RWPE1 (cell line): Measurements from ENCODE around the gene PRH1.

Experiments
- CTCF ChIA-PET: fragments of 350-600 bp; sonication (Branson Sonifier 250); formaldehyde crosslinking; extraction: SDS; loops from one replicate; lab custom pipeline; 2021; lab: Yijun Ruan, JAX
- POLR2A ChIA-PET: fragments of 400-600 bp; formaldehyde crosslinking; extraction: SDS; loops from one replicate; lab custom pipeline; 2020; ENCODE audit warnings: antibody characterized with exemption; ENCODE audit not compliant: low non-redundant PET; lab: Yijun Ruan, JAX
- DNase-seq: peaks from one replicate; pipeline ENCODE4 v3.0.0; 2012; ENCODE audit warnings: low spot score
- H3K27ac ChIP-seq: fragments of 450-650 bp; 2 replicates; pipeline ENCODE4 v1.5.1; 2017
- TF ChIP-seq, protein P1 (sequence below): fragments of 450-650 bp; conservative IDR thresholded peaks from 2 replicates; pipeline ENCODE4 v1.5.1; 2017; ENCODE audit warnings: low read depth, mild to moderate bottlenecking

Gene PRH1

DNA sequence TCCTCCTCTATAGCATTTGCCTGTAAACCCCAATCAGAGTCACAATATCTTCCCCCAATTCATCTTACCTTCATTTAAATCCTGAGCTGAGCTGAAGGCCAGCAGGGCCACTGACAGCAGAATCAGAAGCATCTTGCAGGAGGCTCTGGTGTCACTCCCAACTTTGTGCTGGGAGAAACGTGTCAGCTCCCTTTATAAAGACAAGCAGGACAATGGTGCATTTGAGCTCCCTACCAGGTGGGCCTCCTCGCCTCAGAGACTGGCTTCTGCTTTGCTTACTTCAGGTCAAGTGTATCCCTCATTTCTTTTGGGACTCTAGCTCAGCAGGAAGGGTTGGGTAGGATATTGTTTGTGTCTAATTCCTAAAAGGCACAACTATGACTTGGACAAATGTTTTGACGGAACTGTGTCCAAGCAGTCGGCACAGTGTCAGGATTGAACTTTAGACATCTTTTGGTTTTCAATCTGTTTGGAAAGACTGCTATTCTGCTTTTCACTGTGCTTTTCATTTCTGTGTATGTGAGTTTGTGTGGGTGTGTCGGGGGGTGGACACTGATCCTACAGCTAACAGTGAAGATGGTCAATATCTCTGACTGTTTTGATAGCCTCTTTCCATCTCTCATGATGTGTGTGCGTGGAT lies at the start of gene PRH1:
PRH1 (minus strand) TSS at position 170 of the 640 bp plus-strand sequence; CDS start at position 132, 38 bp downstream.
- CTCF ChIA-PET: no interaction called here
- POLR2A ChIA-PET: no interaction called here
- TF ChIP-seq, protein P1, sequence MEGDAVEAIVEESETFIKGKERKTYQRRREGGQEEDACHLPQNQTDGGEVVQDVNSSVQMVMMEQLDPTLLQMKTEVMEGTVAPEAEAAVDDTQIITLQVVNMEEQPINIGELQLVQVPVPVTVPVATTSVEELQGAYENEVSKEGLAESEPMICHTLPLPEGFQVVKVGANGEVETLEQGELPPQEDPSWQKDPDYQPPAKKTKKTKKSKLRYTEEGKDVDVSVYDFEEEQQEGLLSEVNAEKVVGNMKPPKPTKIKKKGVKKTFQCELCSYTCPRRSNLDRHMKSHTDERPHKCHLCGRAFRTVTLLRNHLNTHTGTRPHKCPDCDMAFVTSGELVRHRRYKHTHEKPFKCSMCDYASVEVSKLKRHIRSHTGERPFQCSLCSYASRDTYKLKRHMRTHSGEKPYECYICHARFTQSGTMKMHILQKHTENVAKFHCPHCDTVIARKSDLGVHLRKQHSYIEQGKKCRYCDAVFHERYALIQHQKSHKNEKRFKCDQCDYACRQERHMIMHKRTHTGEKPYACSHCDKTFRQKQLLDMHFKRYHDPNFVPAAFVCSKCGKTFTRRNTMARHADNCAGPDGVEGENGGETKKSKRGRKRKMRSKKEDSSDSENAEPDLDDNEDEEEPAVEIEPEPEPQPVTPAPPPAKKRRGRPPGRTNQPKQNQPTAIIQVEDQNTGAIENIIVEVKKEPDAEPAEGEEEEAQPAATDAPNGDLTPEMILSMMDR: no peak

DNA sequence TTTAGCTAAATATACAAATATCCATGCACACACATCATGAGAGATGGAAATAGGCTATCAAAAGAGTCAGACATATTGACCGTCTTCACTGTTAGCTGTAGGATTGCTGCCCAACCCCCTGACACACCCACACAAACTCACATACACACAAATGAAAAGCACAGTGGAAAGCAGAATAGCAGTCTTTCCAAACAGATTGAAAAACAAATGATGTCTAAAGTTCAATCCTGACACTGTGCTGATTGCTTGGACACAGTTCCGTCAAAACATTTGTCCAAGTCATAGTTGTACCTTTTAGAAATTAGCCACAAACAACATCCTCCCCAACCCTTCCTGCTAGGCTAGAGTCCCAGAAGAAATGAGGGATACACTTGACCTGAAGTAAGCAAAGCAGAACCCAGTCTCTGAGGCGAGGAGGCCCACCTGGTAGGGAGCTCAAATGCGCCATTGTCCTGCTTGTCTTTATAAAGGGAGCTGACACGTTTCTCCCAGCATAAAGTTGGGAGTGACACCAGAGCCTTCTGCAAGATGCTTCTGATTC lies 44.8 kb upstream of the PRH1 start, which contains the start of gene PRH2:
PRH2 (plus strand) TSS at position 491 of the 541 bp plus-strand sequence; CDS start at position 529, 38 bp downstream.
- no peak for DNase-seq
- H3K27ac ChIP-seq: no peak within 1 kb of the TSS
- TF ChIP-seq, protein P1: no peak
- POLR2A ChIA-PET: no interaction called here
- CTCF ChIA-PET: interaction anchor here (0.6 kb wide), 1 partner anchor 211 kb away, joined by 4 read pairs; no protein-coding TSS in a partner anchor

More for the DNA sequence above, at the start of gene PRH1:
- no peak for DNase-seq
- no peak within 1 kb of the TSS for H3K27ac ChIP-seq

DNA sequence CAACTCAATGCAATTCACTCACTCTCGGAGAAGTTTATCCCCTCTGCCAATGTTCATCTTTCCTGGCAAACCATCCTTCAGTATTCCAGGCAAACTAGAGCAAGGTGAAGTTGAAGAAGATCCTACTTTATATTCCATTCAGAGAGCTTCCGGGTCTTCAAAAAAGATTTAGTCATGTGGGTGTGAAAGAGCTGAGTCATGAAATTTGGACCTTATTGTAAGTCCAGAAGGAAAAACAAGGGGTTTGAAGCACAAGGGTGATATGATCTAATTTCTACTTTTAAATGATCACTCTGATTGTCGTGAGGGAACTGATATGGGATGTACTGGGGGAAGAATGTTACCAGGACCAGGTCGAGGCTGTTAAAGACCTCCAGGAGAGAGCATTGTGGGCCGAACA lies 42.2 kb upstream of the PRH1 start:
- TF ChIP-seq, protein P1: no peak
- no peak for DNase-seq
- CTCF ChIA-PET: no interaction called here
- POLR2A ChIA-PET: no interaction called here
- H3K27ac ChIP-seq: no peak overlapping the region

DNA sequence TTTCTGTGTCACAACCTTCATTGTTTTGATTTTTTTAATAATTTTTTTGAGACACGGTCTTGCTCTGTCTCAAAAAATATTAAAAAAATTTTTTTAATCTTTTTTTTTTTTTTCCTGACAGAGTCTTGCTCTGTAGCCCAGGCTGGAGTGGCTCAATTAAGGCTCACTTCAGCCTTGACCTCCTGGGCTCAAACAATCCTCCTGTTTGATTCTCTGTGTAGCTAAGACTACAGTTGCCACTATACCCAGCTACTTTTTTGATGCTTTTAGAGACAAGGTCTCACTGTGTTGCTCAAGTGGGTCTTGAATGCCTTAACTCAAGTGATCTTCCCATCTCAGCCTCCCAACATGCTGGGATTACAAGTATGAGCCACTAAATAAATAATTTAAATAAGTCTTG lies 35.8 kb upstream of the PRH1 start:
- ChIA-PET POLR2A (no interaction called here), CTCF (no interaction called here)
- no peak overlapping the region for H3K27ac ChIP-seq
- TF ChIP-seq, protein P1: no peak
- no peak for DNase-seq

DNA sequence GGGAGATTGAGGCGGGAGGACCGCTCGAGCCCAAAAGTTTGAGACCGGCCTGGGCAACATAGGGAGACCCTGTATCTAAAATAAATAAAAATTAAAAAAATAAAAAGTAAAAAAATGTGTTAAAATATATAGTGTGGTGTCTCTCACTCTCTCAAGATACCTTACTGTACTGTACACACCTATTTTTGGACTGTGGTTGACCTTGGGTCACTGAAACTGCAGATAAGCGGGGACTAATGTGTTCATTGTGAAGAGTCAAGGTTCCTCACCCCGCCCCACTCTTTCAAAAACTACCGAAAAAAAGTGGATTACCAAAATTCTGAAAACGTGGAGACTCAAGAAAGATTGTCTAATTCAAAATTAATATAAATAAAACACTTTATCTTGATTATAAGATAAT lies 26.3 kb upstream of the PRH1 start:
- DNase-seq: no peak
- POLR2A ChIA-PET: no interaction called here
- CTCF ChIA-PET: interaction anchor here (0.6 kb wide), 1 partner anchor 51 kb away, joined by 3 read pairs; no protein-coding TSS in a partner anchor
- H3K27ac ChIP-seq: no peak overlapping the region
- TF ChIP-seq, protein P1: no peak

DNA sequence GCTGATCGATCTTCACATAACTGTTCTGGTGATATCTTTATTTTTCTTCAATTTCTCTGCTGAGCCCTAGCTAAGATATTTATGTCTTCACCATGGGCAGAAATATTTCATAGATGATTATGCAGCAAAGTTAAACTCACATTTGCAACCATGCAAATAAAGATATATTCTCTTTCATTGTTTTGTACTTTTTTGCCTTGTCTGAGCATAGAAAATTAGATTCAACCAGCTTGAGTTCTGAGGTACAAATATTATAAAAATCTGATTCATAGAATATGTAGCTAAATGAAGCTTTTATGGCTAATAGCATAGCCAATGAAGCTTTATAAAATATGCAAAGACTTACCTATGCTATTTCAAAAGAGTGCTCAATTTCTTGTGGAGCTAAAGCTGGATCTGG lies 25.4 kb upstream of the PRH1 start, which contains the start of gene TAS2R13:
TAS2R13 (minus strand) TSS at position 101 of the 400 bp plus-strand sequence. CDS start 264 bp downstream, outside the sequence.
- H3K27ac ChIP-seq: no peak within 1 kb of the TSS
- ChIA-PET POLR2A (no interaction called here), CTCF (no interaction called here)
- TF ChIP-seq, protein P1: no peak
- no peak for DNase-seq
